ENCODE results near the gene UBXN2A.

The UBXN2A gene

GRCh38 chr2:23939987-23940717, at the start of gene UBXN2A:
Gene UBXN2A (plus strand): TSS chr2:23940463. CDS start chr2:23958315, 17,852 bp downstream.
- H3K4me1 ChIP-seq: peaks cover 13% of the 10 kb centered on the region

GRCh38 chr2:23900133-23900532, 40.1 kb upstream of the UBXN2A start:
- Histone ChIP-seq H3K4me1 (peaks cover 29% of the 10 kb centered on the region), H3K36me3 (replicated peaks) (no peaks in the 10 kb centered on the region), H3K9me3 (no peaks in the 10 kb centered on the region), H3K4me3 (no peak overlapping the region), H3K27me3 (ENCODE audit: low read depth) (no peaks in the 10 kb centered on the region)
- in situ Hi-C loops (cut with MboI; ENCODE audit: low sequenced_read_pairs): no loop called here
- DNase-seq (ENCODE audit: low spot score in 2 of 2): no peak

More at GRCh38 chr2:23939987-23940717, at the start of gene UBXN2A:
- Histone ChIP-seq H3K27me3 (ENCODE audit: low read depth) (no peaks in the 10 kb centered on the region), H3K36me3 (replicated peaks) (no peaks in the 10 kb centered on the region), H3K9me3 (no peaks in the 10 kb centered on the region), H3K4me3 (peak within 1 kb of the TSS; percentile 70)
- peak; percentile 72 to 83 for DNase-seq (ENCODE audit: low spot score in 2 of 2)
- in situ Hi-C loops (cut with MboI; ENCODE audit: low sequenced_read_pairs): no loop called here

- DNase-seq (ENCODE audit: low spot score in 2 of 2): no peak
- no peaks in the 10 kb centered on the region for H3K27me3 ChIP-seq (ENCODE audit: low read depth)
- no peaks in the 10 kb centered on the region for H3K9me3 ChIP-seq
- H3K4me1 ChIP-seq: peaks cover 29% of the 10 kb centered on the region
- H3K36me3 ChIP-seq (replicated peaks): no peaks in the 10 kb centered on the region
- in situ Hi-C loops (cut with MboI; ENCODE audit: low sequenced_read_pairs): no loop called here
- no peak overlapping the region for H3K4me3 ChIP-seq
Observed at GRCh38 chr2:23900541-23901322, 39.5 kb upstream of the UBXN2A start.

- H3K4me1 ChIP-seq: peaks cover 29% of the 10 kb centered on the region
- in situ Hi-C loops (cut with MboI; ENCODE audit: low sequenced_read_pairs): no loop called here
- H3K9me3 ChIP-seq: no peaks in the 10 kb centered on the region
- no peak for DNase-seq (ENCODE audit: low spot score in 2 of 2)
- no peak overlapping the region for H3K4me3 ChIP-seq
- H3K27me3 ChIP-seq (ENCODE audit: low read depth): no peaks in the 10 kb centered on the region
- no peaks in the 10 kb centered on the region for H3K36me3 ChIP-seq (replicated peaks)
Observed at GRCh38 chr2:23901966-23902846, 38.1 kb upstream of the UBXN2A start.

GRCh38 chr2:23903034-23903433, 37.2 kb upstream of the UBXN2A start:
- Histone ChIP-seq H3K4me1 (peaks cover 29% of the 10 kb centered on the region), H3K4me3 (no peak overlapping the region), H3K27me3 (ENCODE audit: low read depth) (no peaks in the 10 kb centered on the region), H3K9me3 (no peaks in the 10 kb centered on the region), H3K36me3 (replicated peaks) (no peaks in the 10 kb centered on the region)
- DNase-seq (ENCODE audit: low spot score in 2 of 2): no peak
- in situ Hi-C loops (cut with MboI; ENCODE audit: low sequenced_read_pairs): no loop called here

- no peaks in the 10 kb centered on the region for H3K9me3 ChIP-seq
- no peak for DNase-seq (ENCODE audit: low spot score in 2 of 2)
- in situ Hi-C loops (cut with MboI; ENCODE audit: low sequenced_read_pairs): no loop called here
- no peaks in the 10 kb centered on the region for H3K27me3 ChIP-seq (ENCODE audit: low read depth)
- no peaks in the 10 kb centered on the region for H3K36me3 ChIP-seq (replicated peaks)
- H3K4me3 ChIP-seq: no peak overlapping the region
- H3K4me1 ChIP-seq: peaks cover 29% of the 10 kb centered on the region
Observed at GRCh38 chr2:23904215-23904614, 36.0 kb upstream of the UBXN2A start.

GRCh38 chr2:23904692-23905091, 35.6 kb upstream of the UBXN2A start:
- H3K9me3 ChIP-seq: no peaks in the 10 kb centered on the region
- H3K4me1 ChIP-seq: peaks cover 29% of the 10 kb centered on the region
- DNase-seq (ENCODE audit: low spot score in 2 of 2): no peak
- H3K4me3 ChIP-seq: no peak overlapping the region
- H3K36me3 ChIP-seq (replicated peaks): no peaks in the 10 kb centered on the region
- in situ Hi-C loops (cut with MboI; ENCODE audit: low sequenced_read_pairs): no loop called here
- no peaks in the 10 kb centered on the region for H3K27me3 ChIP-seq (ENCODE audit: low read depth)

GRCh38 chr2:23905155-23905554, 35.1 kb upstream of the UBXN2A start:
- Histone ChIP-seq H3K9me3 (no peaks in the 10 kb centered on the region), H3K36me3 (replicated peaks) (no peaks in the 10 kb centered on the region), H3K4me3 (no peak overlapping the region), H3K4me1 (peaks cover 29% of the 10 kb centered on the region), H3K27me3 (ENCODE audit: low read depth) (no peaks in the 10 kb centered on the region)
- in situ Hi-C loops (cut with MboI; ENCODE audit: low sequenced_read_pairs): no loop called here
- no peak for DNase-seq (ENCODE audit: low spot score in 2 of 2)

GRCh38 chr2:23912054-23912453, 28.2 kb upstream of the UBXN2A start:
- DNase-seq (ENCODE audit: low spot score in 2 of 2): no peak
- H3K4me1 ChIP-seq: peaks cover 21% of the 10 kb centered on the region
- H3K27me3 ChIP-seq (ENCODE audit: low read depth): no peaks in the 10 kb centered on the region
- H3K9me3 ChIP-seq: no peaks in the 10 kb centered on the region
- in situ Hi-C loops (cut with MboI; ENCODE audit: low sequenced_read_pairs): no loop called here
- H3K36me3 ChIP-seq (replicated peaks): no peaks in the 10 kb centered on the region
- no peak overlapping the region for H3K4me3 ChIP-seq

- Histone ChIP-seq H3K4me1 (peaks cover 25% of the 10 kb centered on the region), H3K27me3 (ENCODE audit: low read depth) (no peaks in the 10 kb centered on the region), H3K9me3 (no peaks in the 10 kb centered on the region), H3K36me3 (replicated peaks) (no peaks in the 10 kb centered on the region), H3K4me3 (no peak overlapping the region)
- in situ Hi-C loops (cut with MboI; ENCODE audit: low sequenced_read_pairs): no loop called here
- DNase-seq (ENCODE audit: low spot score in 2 of 2): no peak
Observed at GRCh38 chr2:23915327-23915726, 24.9 kb upstream of the UBXN2A start.

- H3K4me1 ChIP-seq: peaks cover 34% of the 10 kb centered on the region
- no peak overlapping the region for H3K4me3 ChIP-seq
- H3K36me3 ChIP-seq (replicated peaks): no peaks in the 10 kb centered on the region
- no peaks in the 10 kb centered on the region for H3K9me3 ChIP-seq
- peak in 1 of 2 experiments; percentile 64 for DNase-seq (ENCODE audit: low spot score in 2 of 2)
- no peaks in the 10 kb centered on the region for H3K27me3 ChIP-seq (ENCODE audit: low read depth)
- in situ Hi-C loops (cut with MboI; ENCODE audit: low sequenced_read_pairs): no loop called here
Observed at GRCh38 chr2:23916727-23917405, 23.4 kb upstream of the UBXN2A start.

GRCh38 chr2:23918837-23919489, 21.3 kb upstream of the UBXN2A start:
- DNase-seq (ENCODE audit: low spot score in 2 of 2): no peak
- Histone ChIP-seq H3K9me3 (no peaks in the 10 kb centered on the region), H3K4me1 (peaks cover 33% of the 10 kb centered on the region), H3K36me3 (replicated peaks) (no peaks in the 10 kb centered on the region), H3K4me3 (no peak overlapping the region), H3K27me3 (ENCODE audit: low read depth) (no peaks in the 10 kb centered on the region)
- in situ Hi-C loops (cut with MboI; ENCODE audit: low sequenced_read_pairs): no loop called here

Data from HAP-1 (cell line).